HEK293 (cell line): ENCODE results near the gene AATK.

Source experiments
- CTCF ChIA-PET: fragments of 350-600 bp; formaldehyde crosslinking; extraction: SDS; loops from one replicate; lab custom pipeline; 2021; ENCODE audit warnings: antibody characterized with exemption; lab: Yijun Ruan, JAX
- POLR2A ChIA-PET: fragments of 300-600 bp; formaldehyde crosslinking; extraction: SDS; loops from one replicate; lab custom pipeline; 2020; ENCODE audit warnings: antibody characterized with exemption, inconsistent platforms; lab: Yijun Ruan, JAX
- H3K27ac ChIP-seq: fragments of 200-500 bp; sonication (Bioruptor generic); 2 replicates; pipeline ENCODE4 v1.5.1; 2014; ENCODE audit warnings: low read depth, low read length, control low read depth, inconsistent platforms; ENCODE audit errors: extremely low read depth
- H3K36me3 ChIP-seq, 2 experiments: fragments of 200-500 bp in 1 of 2; sonication (Bioruptor generic) in 1 of 2; 1 replicate in 1 of 2; 2 replicates in 1 of 2; pipeline ENCODE4 v1.5.1; 2014 to 2017; ENCODE audit warnings: inconsistent platforms in 2 of 2, low read length in 2 of 2; ENCODE audit not compliant: control insufficient read depth in 2 of 2, insufficient read depth in 1 of 2
- H3K4me1 ChIP-seq: fragments of 200-500 bp; sonication (Bioruptor generic); 2 replicates; pipeline ENCODE4 v1.5.1; 2014; ENCODE audit warnings: mild to moderate bottlenecking, low read length, inconsistent platforms; ENCODE audit not compliant: control insufficient read depth, insufficient read depth
- H3K4me3 ChIP-seq: 2 replicates; pipeline ENCODE4 v1.5.1; 2011; ENCODE audit warnings: low read depth, mild to moderate bottlenecking, control low read depth, low read length, moderate library complexity
- H3K9me3 ChIP-seq: fragments of 200-500 bp; sonication (Bioruptor generic); 2 replicates; pipeline ENCODE4 v1.5.1; 2014; ENCODE audit warnings: low read depth, low read length, inconsistent platforms; ENCODE audit not compliant: control insufficient read depth, insufficient read depth
- HOXC10 ChIP-seq: sonication (generic); formaldehyde crosslinking; IDR thresholded peaks from 2 replicates; pipeline ENCODE4 v1.8.1; 2023; ENCODE audit warnings: mild to moderate bottlenecking, missing genetic modification reagents
- INSM2 ChIP-seq: fragments of 450-650 bp; formaldehyde crosslinking; IDR thresholded peaks from 2 replicates; pipeline ENCODE4 v1.5.1; 2016; ENCODE audit warnings: missing biosample characterization, missing genetic modification characterization
- WT1 ChIP-seq: fragments of 450-650 bp; formaldehyde crosslinking; IDR thresholded peaks from 2 replicates; pipeline ENCODE4 v1.5.1; 2016; ENCODE audit warnings: missing biosample characterization, missing genetic modification characterization
- ZBTB26 ChIP-seq: fragments of 450-650 bp; formaldehyde crosslinking; optimal IDR thresholded peaks from 2 replicates; pipeline ENCODE3; 2016; ENCODE audit warnings: missing biosample characterization, mild to moderate bottlenecking, missing genetic modification characterization
- ZBTB48 ChIP-seq: fragments of 450-650 bp; formaldehyde crosslinking; IDR thresholded peaks from 2 replicates; pipeline ENCODE4 v1.5.1; 2016; ENCODE audit warnings: missing biosample characterization, missing genetic modification characterization
- ZNF133 ChIP-seq: fragments of 450-650 bp; formaldehyde crosslinking; IDR thresholded peaks from 2 replicates; pipeline ENCODE4 v1.5.1; 2016; ENCODE audit warnings: missing biosample characterization, missing genetic modification characterization
- ZNF146 ChIP-seq: fragments of 450-650 bp; formaldehyde crosslinking; IDR thresholded peaks from 2 replicates; pipeline ENCODE4 v1.5.1; 2016; ENCODE audit warnings: missing biosample characterization, missing genetic modification characterization
- ZNF184 ChIP-seq: fragments of 450-650 bp; IDR thresholded peaks from 2 replicates; pipeline ENCODE4 v1.5.1; 2018; ENCODE audit warnings: missing biosample characterization, mild to moderate bottlenecking, missing genetic modification characterization
- ZNF223 ChIP-seq: fragments of 450-650 bp; formaldehyde crosslinking; IDR thresholded peaks from 2 replicates; pipeline ENCODE4 v1.5.1; 2016; ENCODE audit warnings: missing biosample characterization, missing genetic modification characterization
- ZNF239 ChIP-seq: fragments of 450-650 bp; formaldehyde crosslinking; IDR thresholded peaks from 2 replicates; pipeline ENCODE4 v1.5.1; 2016; ENCODE audit warnings: missing biosample characterization, missing genetic modification characterization
- ZNF280D ChIP-seq: fragments of 450-650 bp; formaldehyde crosslinking; IDR thresholded peaks from 2 replicates; pipeline ENCODE4 v1.5.1; 2016; ENCODE audit warnings: missing biosample characterization, missing genetic modification characterization
- ZNF335 ChIP-seq: fragments of 450-650 bp; formaldehyde crosslinking; conservative IDR thresholded peaks from 2 replicates; pipeline ENCODE4 v1.5.1; 2016; ENCODE audit warnings: missing biosample characterization, missing genetic modification characterization
- ZNF37A ChIP-seq: fragments of 450-650 bp; IDR thresholded peaks from 2 replicates; pipeline ENCODE4 v1.5.1; 2018; ENCODE audit warnings: missing biosample characterization, missing genetic modification characterization
- ZNF433 ChIP-seq: fragments of 450-650 bp; formaldehyde crosslinking; IDR thresholded peaks from 2 replicates; pipeline ENCODE4 v1.5.1; 2016; ENCODE audit warnings: missing biosample characterization, missing genetic modification characterization, low read depth
- ZNF596 ChIP-seq: fragments of 450-650 bp; IDR thresholded peaks from 2 replicates; pipeline ENCODE4 v1.5.0; 2018; ENCODE audit warnings: missing biosample characterization, mild to moderate bottlenecking, missing genetic modification characterization, moderate library complexity
- ZNF747 ChIP-seq: fragments of 450-650 bp; formaldehyde crosslinking; IDR thresholded peaks from 2 replicates; pipeline ENCODE4 v1.5.1; 2016; ENCODE audit warnings: missing biosample characterization, missing genetic modification characterization
- ZNF785 ChIP-seq: fragments of 450-650 bp; formaldehyde crosslinking; IDR thresholded peaks from 2 replicates; pipeline ENCODE4 v1.5.1; 2016; ENCODE audit warnings: missing biosample characterization, missing genetic modification characterization
- ZNF843 ChIP-seq: fragments of 450-650 bp; formaldehyde crosslinking; IDR thresholded peaks from 2 replicates; pipeline ENCODE4 v1.5.1; 2016; ENCODE audit warnings: missing biosample characterization, missing genetic modification characterization

AATK gene

GRCh38 chr17:81163051-81163695 lies 2.8 kb downstream of the AATK start:
- H3K36me3 ChIP-seq, result no peaks in the 10 kb centered on the region
- no peak for TF ChIP-seq ZNF785
- TF ChIP-seq ZNF146 (tag by site-specific recombination), result no peak
- H3K4me3 ChIP-seq, result no peak overlapping the region
- ChIA-PET CTCF (no interaction called here), POLR2A (no interaction called here)
- H3K27ac ChIP-seq, result no peak overlapping the region
- no peaks in the 10 kb centered on the region for H3K9me3 ChIP-seq
- H3K4me1 ChIP-seq, result peaks cover 2% of the 10 kb centered on the region; the same call in 1 of the 2 replicates

GRCh38 chr17:81162491-81162890 lies 3.5 kb downstream of the AATK start:
- no peaks in the 10 kb centered on the region for H3K9me3 ChIP-seq
- TF ChIP-seq ZNF280D (no peak), WT1 (tag by site-specific recombination) (no peak), ZNF223 (tag by site-specific recombination) (no peak)
- H3K4me3 ChIP-seq, result no peak overlapping the region
- H3K4me1 ChIP-seq, result peaks cover 2% of the 10 kb centered on the region; the same call in 1 of the 2 replicates
- ChIA-PET CTCF (no interaction called here), POLR2A (interaction anchor here (0.6 kb wide), 1 partner anchor 59 kb away, joined by 3 read pairs; no protein-coding TSS in a partner anchor)
- H3K36me3 ChIP-seq, result no peaks in the 10 kb centered on the region
- H3K27ac ChIP-seq, result no peak overlapping the region

GRCh38 chr17:81161972-81162371 lies 4.0 kb downstream of the AATK start:
- CTCF ChIA-PET, result no interaction called here
- Histone ChIP-seq H3K27ac (no peak overlapping the region), H3K4me3 (no peak overlapping the region), H3K4me1 (peaks cover 2% of the 10 kb centered on the region; the same call in 1 of the 2 replicates), H3K9me3 (no peaks in the 10 kb centered on the region), H3K36me3 (no peaks in the 10 kb centered on the region)
- TF ChIP-seq ZNF37A (tag by site-specific recombination) (no peak), ZNF239 (no peak), ZBTB48 (tag by site-specific recombination) (no peak), ZBTB26 (tag by site-specific recombination) (no peak), ZNF280D (no peak), ZNF596 (tag by site-specific recombination) (no peak), ZNF843 (tag by site-specific recombination) (no peak), INSM2 (no peak), ZNF335 (tag by site-specific recombination) (no peak), ZNF747 (no peak), HOXC10 (no peak), ZNF184 (no peak), ZNF433 (no peak), ZNF133 (tag by site-specific recombination) (no peak)
- POLR2A ChIA-PET, result interaction anchor here (0.6 kb wide), 1 partner anchor 59 kb away, joined by 3 read pairs; no protein-coding TSS in a partner anchor
